Neural cell (in vitro differentiated cells): ENCODE measurements around the gene FOXS1. TPM values are rescaled to one million over a fixed set of nuclear protein-coding genes. Genes with fewer than 3 reads are reported as not detected.

ENCODE experiments used
- H2AFZ ChIP-seq: fragments of 200-600, 300-800 bp; sonication (generic), shearing (Covaris generic); 2 replicates; pipeline ENCODE4 v1.6.0; 2014; ENCODE audit warnings: low read depth, mild to moderate bottlenecking, antibody characterized with exemption, low read length, moderate library complexity
- H3F3A ChIP-seq: fragments of 200-600 bp; shearing (Covaris generic); 2 replicates; pipeline ENCODE4 v1.6.1; 2016; ENCODE audit warnings: mild to moderate bottlenecking, moderate library complexity, mixed read lengths, antibody characterized with exemption, low read length; ENCODE audit not compliant: insufficient read depth, poor library complexity, severe bottlenecking
- H3K27ac ChIP-seq: fragments of 200-600, 300-800 bp; sonication (generic), shearing (Covaris generic); 2 replicates; pipeline ENCODE4 v1.5.1; 2014; ENCODE audit warnings: mild to moderate bottlenecking, low read length, moderate library complexity
- H3K27me3 ChIP-seq: fragments of 300-800, 200-600 bp; sonication (generic), shearing (Covaris generic); 2 replicates; pipeline ENCODE4 v1.6.0; 2014; ENCODE audit warnings: mild to moderate bottlenecking, low read depth, low read length, moderate library complexity; ENCODE audit not compliant: insufficient read depth
- H3K36me3 ChIP-seq: fragments of 300-800, 200-600 bp; sonication (generic), shearing (Covaris generic); 2 replicates; pipeline ENCODE4 v1.5.1; 2014; ENCODE audit warnings: mild to moderate bottlenecking, antibody characterized with exemption, low read length, moderate library complexity; ENCODE audit not compliant: insufficient read depth
- H3K4me2 ChIP-seq: fragments of 300-800, 200-600 bp; sonication (generic), shearing (Covaris generic); 2 replicates; pipeline ENCODE4 v1.6.0; 2014; ENCODE audit warnings: mild to moderate bottlenecking, low read length
- H3K4me3 ChIP-seq: fragments of 300-800, 200-600 bp; sonication (generic), shearing (Covaris generic); 2 replicates; pipeline ENCODE4 v1.5.1; 2014; ENCODE audit warnings: mild to moderate bottlenecking, low read length, moderate library complexity
- H3K79me2 ChIP-seq: fragments of 200-600 bp; shearing (Covaris generic); replicated peaks from 2 replicates; pipeline ENCODE4 v1.6.0; 2014; ENCODE audit warnings: mild to moderate bottlenecking, low read length, moderate library complexity; ENCODE audit not compliant: insufficient read depth
- H3K9ac ChIP-seq: fragments of 300-800, 200-600 bp; sonication (generic), shearing (Covaris generic); 2 replicates; pipeline ENCODE4 v1.6.1; 2016; ENCODE audit warnings: mild to moderate bottlenecking, low read length, mixed read lengths
- H3K9me2 ChIP-seq: fragments of 200-600 bp; shearing (Covaris generic); 2 replicates; pipeline ENCODE4 v1.6.1; 2016; ENCODE audit warnings: mild to moderate bottlenecking, low read length, mixed read lengths; ENCODE audit not compliant: insufficient read depth
- H3K9me3 ChIP-seq: fragments of 200-600, 300-800 bp; sonication (generic), shearing (Covaris generic); 2 replicates; pipeline ENCODE4 v1.6.1; 2016; ENCODE audit warnings: mild to moderate bottlenecking, mixed run types, low read length, moderate library complexity, mixed read lengths
- H4K20me1 ChIP-seq: fragments of 200-600 bp; shearing (Covaris generic); 2 replicates; pipeline ENCODE4 v1.6.1; 2016; ENCODE audit warnings: mild to moderate bottlenecking, mixed run types; ENCODE audit not compliant: insufficient read depth
- CTCF ChIP-seq: fragments of 450-650 bp; IDR thresholded peaks from 2 replicates; pipeline ENCODE4 v1.5.1; 2014; ENCODE audit warnings: antibody characterized with exemption, mild to moderate bottlenecking, moderate library complexity; ENCODE audit not compliant: poor library complexity, severe bottlenecking
- EP300 ChIP-seq: fragments of 450-650 bp; conservative IDR thresholded peaks from 2 replicates; pipeline ENCODE4 v1.6.1; 2014; ENCODE audit warnings: antibody characterized with exemption, mild to moderate bottlenecking, moderate library complexity; ENCODE audit not compliant: poor library complexity, severe bottlenecking
- EZH2 ChIP-seq: fragments of 200-600, 300-800 bp; shearing (Covaris generic), sonication (generic); IDR thresholded peaks from 2 replicates; pipeline ENCODE4 v1.6.1; 2014; ENCODE audit warnings: antibody characterized with exemption, low read length, borderline replicate concordance, mild to moderate bottlenecking; ENCODE audit not compliant: insufficient read depth, poor library complexity, severe bottlenecking
- MXI1 ChIP-seq: fragments of 450-650 bp; conservative IDR thresholded peaks from 2 replicates; pipeline ENCODE4 v1.6.1; 2014; ENCODE audit warnings: antibody characterized with exemption, mild to moderate bottlenecking; ENCODE audit not compliant: poor library complexity, severe bottlenecking
- POLR2AphosphoS5 ChIP-seq: IDR thresholded peaks from 2 replicates; pipeline ENCODE4 v1.6.1; 2012
- RAD21 ChIP-seq: fragments of 450-650 bp; conservative IDR thresholded peaks from 2 replicates; pipeline ENCODE4 v1.6.1; 2014; ENCODE audit warnings: antibody characterized with exemption, mild to moderate bottlenecking, moderate library complexity
- SMC3 ChIP-seq: fragments of 450-650 bp; conservative IDR thresholded peaks from 2 replicates; pipeline ENCODE4 v1.6.1; 2014; ENCODE audit warnings: antibody characterized with exemption, mild to moderate bottlenecking, moderate library complexity; ENCODE audit not compliant: poor library complexity
- TAF1 ChIP-seq: IDR thresholded peaks from 2 replicates; pipeline ENCODE4 v1.6.1; 2012; ENCODE audit warnings: low read depth
- polyA plus RNA-seq: library from polyadenylated mRNA; depleted of rRNA; stranded (reverse); fragments of >200 nt; gene quantifications from 2 replicates; pipeline ENCODE4 v1.2.3, GENCODE V29; 2014
- TF ChIP-seq, protein P1 (sequence below): IDR thresholded peaks from 2 replicates; pipeline ENCODE4 v1.6.1; 2012; ENCODE audit warnings: borderline replicate concordance

The FOXS1 gene
- polyA plus RNA-seq, 1 donor from 2014 or later, result not detected

DNA sequence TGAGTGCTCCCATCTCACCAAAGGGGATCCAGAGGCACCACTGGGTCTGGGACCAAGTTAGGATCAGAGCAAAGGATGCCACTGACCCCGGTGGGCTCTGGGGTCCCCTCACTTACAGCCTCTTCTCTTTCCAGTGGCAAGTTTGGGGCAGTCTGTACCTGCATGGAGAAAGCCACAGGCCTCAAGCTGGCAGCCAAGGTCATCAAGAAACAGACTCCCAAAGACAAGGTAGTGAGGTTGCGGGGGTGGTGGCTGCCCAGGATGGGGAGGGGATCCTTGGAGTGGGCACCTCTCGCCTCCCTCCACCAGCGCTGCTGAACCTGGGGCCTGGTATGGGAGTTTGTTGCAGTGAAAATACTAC is 21.3 kb downstream of the FOXS1 start:
- no peaks in the 10 kb centered on the region for H3K36me3 ChIP-seq
- TF ChIP-seq MXI1 (no peak), TAF1 (no peak), CTCF (no peak), SMC3 (no peak), POLR2AphosphoS5 (no peak), EZH2 (no peak), RAD21 (no peak), EP300 (no peak)
- TF ChIP-seq, protein P1, sequence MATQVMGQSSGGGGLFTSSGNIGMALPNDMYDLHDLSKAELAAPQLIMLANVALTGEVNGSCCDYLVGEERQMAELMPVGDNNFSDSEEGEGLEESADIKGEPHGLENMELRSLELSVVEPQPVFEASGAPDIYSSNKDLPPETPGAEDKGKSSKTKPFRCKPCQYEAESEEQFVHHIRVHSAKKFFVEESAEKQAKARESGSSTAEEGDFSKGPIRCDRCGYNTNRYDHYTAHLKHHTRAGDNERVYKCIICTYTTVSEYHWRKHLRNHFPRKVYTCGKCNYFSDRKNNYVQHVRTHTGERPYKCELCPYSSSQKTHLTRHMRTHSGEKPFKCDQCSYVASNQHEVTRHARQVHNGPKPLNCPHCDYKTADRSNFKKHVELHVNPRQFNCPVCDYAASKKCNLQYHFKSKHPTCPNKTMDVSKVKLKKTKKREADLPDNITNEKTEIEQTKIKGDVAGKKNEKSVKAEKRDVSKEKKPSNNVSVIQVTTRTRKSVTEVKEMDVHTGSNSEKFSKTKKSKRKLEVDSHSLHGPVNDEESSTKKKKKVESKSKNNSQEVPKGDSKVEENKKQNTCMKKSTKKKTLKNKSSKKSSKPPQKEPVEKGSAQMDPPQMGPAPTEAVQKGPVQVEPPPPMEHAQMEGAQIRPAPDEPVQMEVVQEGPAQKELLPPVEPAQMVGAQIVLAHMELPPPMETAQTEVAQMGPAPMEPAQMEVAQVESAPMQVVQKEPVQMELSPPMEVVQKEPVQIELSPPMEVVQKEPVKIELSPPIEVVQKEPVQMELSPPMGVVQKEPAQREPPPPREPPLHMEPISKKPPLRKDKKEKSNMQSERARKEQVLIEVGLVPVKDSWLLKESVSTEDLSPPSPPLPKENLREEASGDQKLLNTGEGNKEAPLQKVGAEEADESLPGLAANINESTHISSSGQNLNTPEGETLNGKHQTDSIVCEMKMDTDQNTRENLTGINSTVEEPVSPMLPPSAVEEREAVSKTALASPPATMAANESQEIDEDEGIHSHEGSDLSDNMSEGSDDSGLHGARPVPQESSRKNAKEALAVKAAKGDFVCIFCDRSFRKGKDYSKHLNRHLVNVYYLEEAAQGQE, result no peak
- no peak overlapping the region for H3K4me2 ChIP-seq
- no peak overlapping the region for H3K9ac ChIP-seq
- no peak overlapping the region for H2AFZ ChIP-seq
- no peaks in the 10 kb centered on the region for H3F3A ChIP-seq
- H3K9me2 ChIP-seq, result no peaks in the 10 kb centered on the region
- H3K9me3 ChIP-seq, result no peaks in the 10 kb centered on the region
- no peak overlapping the region for H3K27ac ChIP-seq
- H3K79me2 ChIP-seq, result no peaks in the 10 kb centered on the region
- H4K20me1 ChIP-seq, result no peaks in the 10 kb centered on the region
- no peak overlapping the region for H3K4me3 ChIP-seq
- H3K27me3 ChIP-seq, result no peaks in the 10 kb centered on the region

- H3K4me3 ChIP-seq, result peak overlapping the region; percentile 50
- no peaks in the 10 kb centered on the region for H3K79me2 ChIP-seq
- no peaks in the 10 kb centered on the region for H3K9me2 ChIP-seq
- no peaks in the 10 kb centered on the region for H3K36me3 ChIP-seq
- no peak overlapping the region for H3K4me2 ChIP-seq
- H4K20me1 ChIP-seq, result no peaks in the 10 kb centered on the region
- no peaks in the 10 kb centered on the region for H3K27me3 ChIP-seq
- H3K27ac ChIP-seq, result no peak overlapping the region
- H3F3A ChIP-seq, result no peaks in the 10 kb centered on the region
- peak overlapping the region; percentile 53 for H2AFZ ChIP-seq
- TF ChIP-seq EZH2, result no peak
- TF ChIP-seq CTCF, result no peak
- TF ChIP-seq, protein P1, result no peak
- H3K9me3 ChIP-seq, result no peaks in the 10 kb centered on the region
- no peak overlapping the region for H3K9ac ChIP-seq
Measured at GRCh38 chr20:31823360-31824124, 21.9 kb downstream of the FOXS1 start.
